Ureter (tissue), 1 donor: ENCODE data around the gene LSM14A. TPM values are rescaled to one million over a fixed set of nuclear protein-coding genes. Genes with fewer than 3 reads are reported as not detected.
"Not testable (repeated sequence)": the region's sequence is repeated elsewhere in the genome, so short reads cannot be mapped to it uniquely, and the experiment has no call there.

Experiments used
- DNase-seq: peaks from one replicate; pipeline ENCODE4 v3.0.0-alpha.2; 2020; ENCODE audit warnings: low spot score
- total RNA-seq: library from RNA; stranded (reverse); gene quantifications from one replicate; pipeline ENCODE4 v1.2.4, GENCODE V29; 2023
- donor health status: DM: yes; HTN: yes; CAD: no.

LSM14A gene
- total RNA-seq, 1 donor from 2014 or later = 119 TPM

GRCh38 chr19:34158966-34159365 is 13.3 kb upstream of the LSM14A start:
- DNase-seq = not testable (repeated sequence)

- not testable (repeated sequence) for DNase-seq
Observed at GRCh38 chr19:34159541-34159940, 12.8 kb upstream of the LSM14A start.

- DNase-seq = not testable (repeated sequence)
Observed at GRCh38 chr19:34161902-34162301, 10.4 kb upstream of the LSM14A start.

GRCh38 chr19:34165295-34165738 is 7.0 kb upstream of the LSM14A start:
- no peak for DNase-seq

GRCh38 chr19:34169475-34170199 is 2.7 kb upstream of the LSM14A start:
- DNase-seq = not testable (repeated sequence)

GRCh38 chr19:34171539-34171876 is 796 bp upstream of the LSM14A start:
- DNase-seq = no peak

- DNase-seq = peak; percentile 50
Observed at GRCh38 chr19:34172661-34173192, 423 bp downstream of the LSM14A start.

- DNase-seq = peak; percentile 62
Observed at GRCh38 chr19:34173193-34173956, 1.1 kb downstream of the LSM14A start.

GRCh38 chr19:34175173-34175572 is 2.9 kb downstream of the LSM14A start:
- DNase-seq = not testable (repeated sequence)

- no peak for DNase-seq
Observed at GRCh38 chr19:34176581-34176980, 4.3 kb downstream of the LSM14A start.

- DNase-seq = no peak
Observed at GRCh38 chr19:34178274-34178610, 5.9 kb downstream of the LSM14A start.

- no peak for DNase-seq
Observed at GRCh38 chr19:34179066-34179465, 6.8 kb downstream of the LSM14A start.

- no peak for DNase-seq
Observed at GRCh38 chr19:34180273-34180672, 8.0 kb downstream of the LSM14A start.

GRCh38 chr19:34180709-34181108 is 8.4 kb downstream of the LSM14A start:
- no peak for DNase-seq

- no peak for DNase-seq
Observed at GRCh38 chr19:34181111-34181864, 9.0 kb downstream of the LSM14A start.

GRCh38 chr19:34182125-34182524 is 9.8 kb downstream of the LSM14A start:
- DNase-seq = no peak

GRCh38 chr19:34184880-34185491 is 12.7 kb downstream of the LSM14A start:
- no peak for DNase-seq

GRCh38 chr19:34186205-34186604 is 13.9 kb downstream of the LSM14A start:
- DNase-seq = no peak

GRCh38 chr19:34187011-34187410 is 14.7 kb downstream of the LSM14A start:
- no peak for DNase-seq

- no peak for DNase-seq
Observed at GRCh38 chr19:34188408-34188807, 16.1 kb downstream of the LSM14A start.

- DNase-seq = no peak
Observed at GRCh38 chr19:34189199-34189916, 17.1 kb downstream of the LSM14A start.
